Measurements from ENCODE around the gene GMEB2. TPM values are rescaled to one million over a fixed set of nuclear protein-coding genes. Genes with fewer than 3 reads are reported as not detected.

GMEB2 gene
- polyA plus RNA-seq, 1 experiment: 6.3 TPM

DNA sequence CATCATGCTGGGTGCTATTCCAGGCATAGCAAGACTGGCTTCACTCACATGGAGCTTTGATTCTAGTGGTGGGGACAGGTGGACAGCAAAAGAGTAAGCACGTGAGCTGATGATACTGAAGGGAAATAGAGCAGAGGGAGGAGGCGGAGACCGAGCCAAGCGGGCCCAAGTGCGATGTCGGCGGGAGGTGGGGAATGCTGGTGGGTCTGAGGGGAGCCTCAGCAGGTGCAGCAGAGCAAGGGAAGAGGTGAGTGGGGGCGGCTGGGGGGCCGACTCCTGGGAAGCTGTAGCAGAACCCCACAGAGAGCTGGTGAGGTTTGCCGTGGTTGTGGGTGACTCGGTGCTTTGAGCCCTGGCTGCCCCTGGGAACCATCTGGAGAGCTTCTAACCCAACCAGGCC, 41.5 kb upstream of the GMEB2 start:
- Histone ChIP-seq H3K27ac (ENCODE audit: low read depth, low read length) (no peak overlapping the region), H3K4me3 (ENCODE audit: low read depth, low read length) (no peak overlapping the region), H3K9me3 (ENCODE audit: control insufficient read depth, insufficient read depth, low read length) (no peaks in the 10 kb centered on the region; the same call in 1 of the 2 replicates), H3K27me3 (ENCODE audit: control insufficient read depth, insufficient read depth, low read length) (no peaks in the 10 kb centered on the region)
- TF ChIP-seq, protein P1, sequence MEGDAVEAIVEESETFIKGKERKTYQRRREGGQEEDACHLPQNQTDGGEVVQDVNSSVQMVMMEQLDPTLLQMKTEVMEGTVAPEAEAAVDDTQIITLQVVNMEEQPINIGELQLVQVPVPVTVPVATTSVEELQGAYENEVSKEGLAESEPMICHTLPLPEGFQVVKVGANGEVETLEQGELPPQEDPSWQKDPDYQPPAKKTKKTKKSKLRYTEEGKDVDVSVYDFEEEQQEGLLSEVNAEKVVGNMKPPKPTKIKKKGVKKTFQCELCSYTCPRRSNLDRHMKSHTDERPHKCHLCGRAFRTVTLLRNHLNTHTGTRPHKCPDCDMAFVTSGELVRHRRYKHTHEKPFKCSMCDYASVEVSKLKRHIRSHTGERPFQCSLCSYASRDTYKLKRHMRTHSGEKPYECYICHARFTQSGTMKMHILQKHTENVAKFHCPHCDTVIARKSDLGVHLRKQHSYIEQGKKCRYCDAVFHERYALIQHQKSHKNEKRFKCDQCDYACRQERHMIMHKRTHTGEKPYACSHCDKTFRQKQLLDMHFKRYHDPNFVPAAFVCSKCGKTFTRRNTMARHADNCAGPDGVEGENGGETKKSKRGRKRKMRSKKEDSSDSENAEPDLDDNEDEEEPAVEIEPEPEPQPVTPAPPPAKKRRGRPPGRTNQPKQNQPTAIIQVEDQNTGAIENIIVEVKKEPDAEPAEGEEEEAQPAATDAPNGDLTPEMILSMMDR (IDR thresholded peaks at IDR 0.05; ENCODE audit: low read depth, low read length): no peak
- ChIA-PET CTCF (no interaction called here), POLR2A (interaction anchor here (0.8 kb wide), 1 partner anchor 14 kb away, joined by 3 read pairs; no protein-coding TSS in a partner anchor)
- DNase-seq (ENCODE audit: low read depth, low spot score): no peak

DNA sequence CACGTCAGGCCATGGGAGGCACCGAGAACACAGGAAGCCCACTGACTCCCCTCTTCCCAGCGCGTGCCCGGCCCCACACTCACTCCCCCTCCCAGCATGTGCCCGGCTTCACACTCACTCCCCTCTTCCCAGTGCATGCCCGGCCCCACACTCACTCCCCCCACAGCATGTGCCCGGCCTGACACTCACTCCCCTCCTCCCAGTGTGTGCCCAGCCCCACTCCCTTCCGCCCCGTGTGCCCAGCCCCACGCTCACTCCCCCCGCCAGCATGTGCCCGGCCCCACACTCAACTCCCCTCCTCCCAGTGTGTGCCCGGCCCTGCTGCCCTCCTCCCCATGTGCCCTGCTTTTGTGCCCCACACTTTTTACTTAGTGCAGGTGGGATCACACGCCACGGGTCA, 41.0 kb upstream of the GMEB2 start:
- TF ChIP-seq, protein P1 (IDR thresholded peaks at IDR 0.05; ENCODE audit: low read depth, low read length): no peak
- DNase-seq (ENCODE audit: low read depth, low spot score): no peak
- Histone ChIP-seq H3K27ac (ENCODE audit: low read depth, low read length) (no peak overlapping the region), H3K27me3 (ENCODE audit: control insufficient read depth, insufficient read depth, low read length) (no peaks in the 10 kb centered on the region), H3K9me3 (ENCODE audit: control insufficient read depth, insufficient read depth, low read length) (no peaks in the 10 kb centered on the region; the same call in 1 of the 2 replicates), H3K4me3 (ENCODE audit: low read depth, low read length) (no peak overlapping the region)
- ChIA-PET POLR2A (no interaction called here), CTCF (no interaction called here)

DNA sequence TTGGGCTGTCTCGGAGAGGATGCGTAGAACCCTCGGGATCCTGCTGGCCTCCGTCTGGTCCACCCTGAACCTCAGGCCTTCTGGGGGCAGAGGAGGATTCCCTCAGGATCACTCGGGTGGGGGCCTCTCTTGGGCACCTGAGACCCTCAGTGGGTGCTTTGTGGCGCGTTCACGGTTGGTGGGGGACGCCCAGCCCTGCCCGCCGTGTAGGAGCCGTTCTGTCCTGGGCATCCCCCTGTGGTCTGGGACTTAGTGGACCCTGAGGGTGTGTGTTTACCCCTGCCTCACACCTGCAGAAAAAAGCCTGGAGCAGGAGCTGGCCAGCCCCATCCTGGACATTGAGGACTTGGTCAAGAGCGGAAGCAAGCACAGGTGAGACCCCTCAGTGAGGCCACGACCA, 38.8 kb upstream of the GMEB2 start:
- no peak overlapping the region for H3K4me3 ChIP-seq (ENCODE audit: low read depth, low read length)
- POLR2A ChIA-PET: no interaction called here

DNA sequence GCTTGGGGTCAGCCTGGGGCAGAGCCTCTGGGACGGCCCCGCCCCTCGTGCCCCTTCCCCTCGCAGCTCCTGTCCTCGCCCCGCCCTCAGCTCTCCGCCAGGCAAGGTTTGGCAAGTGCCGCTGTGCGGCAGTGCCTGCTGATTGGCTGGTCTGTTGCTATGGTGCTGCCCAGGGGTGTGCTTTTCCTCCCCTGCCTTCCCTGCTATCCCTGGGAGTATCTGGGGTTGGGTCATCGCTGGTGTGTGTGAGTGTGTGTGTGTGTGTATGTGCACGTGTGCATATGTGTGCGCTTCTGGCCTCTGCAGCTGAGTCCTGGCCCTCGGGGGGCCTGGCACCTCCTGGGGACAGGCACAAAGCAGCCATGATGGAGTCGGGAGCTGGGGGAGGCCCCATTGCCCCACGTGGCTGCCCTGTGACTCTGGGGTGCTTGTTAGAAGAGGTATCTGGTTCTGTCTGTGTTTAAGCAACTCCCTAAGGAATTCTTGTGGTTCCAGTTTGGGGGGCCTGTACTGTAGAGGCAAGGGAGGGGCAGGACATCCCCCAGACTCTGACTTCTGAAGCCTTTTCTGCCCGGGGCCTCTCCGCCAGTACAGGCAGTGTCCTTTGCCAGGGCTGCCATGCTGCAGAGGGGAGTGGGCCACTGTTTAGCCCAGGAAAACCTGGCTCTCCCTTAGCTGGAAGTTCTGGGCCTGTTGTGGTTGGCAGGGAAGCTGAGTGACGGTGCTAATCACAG, 38.1 kb upstream of the GMEB2 start:
- no peak for DNase-seq (ENCODE audit: low read depth, low spot score)

More for the DNA sequence above, 38.8 kb upstream of the GMEB2 start:
- DNase-seq (ENCODE audit: low read depth, low spot score): no peak
- CTCF ChIA-PET: no interaction called here
- Histone ChIP-seq H3K27ac (ENCODE audit: low read depth, low read length) (no peak overlapping the region), H3K9me3 (ENCODE audit: control insufficient read depth, insufficient read depth, low read length) (no peaks in the 10 kb centered on the region; the same call in 1 of the 2 replicates), H3K27me3 (ENCODE audit: control insufficient read depth, insufficient read depth, low read length) (no peaks in the 10 kb centered on the region)
- TF ChIP-seq, protein P1 (IDR thresholded peaks at IDR 0.05; ENCODE audit: low read depth, low read length): no peak

More for the DNA sequence above, 38.1 kb upstream of the GMEB2 start:
- TF ChIP-seq, protein P1 (IDR thresholded peaks at IDR 0.05; ENCODE audit: low read depth, low read length): no peak
- ChIA-PET POLR2A (no interaction called here), CTCF (no interaction called here)
- Histone ChIP-seq H3K9me3 (ENCODE audit: control insufficient read depth, insufficient read depth, low read length) (no peaks in the 10 kb centered on the region; the same call in 1 of the 2 replicates), H3K4me3 (ENCODE audit: low read depth, low read length) (no peak overlapping the region), H3K27me3 (ENCODE audit: control insufficient read depth, insufficient read depth, low read length) (no peaks in the 10 kb centered on the region), H3K27ac (ENCODE audit: low read depth, low read length) (no peak overlapping the region)
